H1 (cell line): ENCODE results near the gene DOCK9. TPM values are rescaled to one million over a fixed set of nuclear protein-coding genes. Genes with fewer than 3 reads are reported as not detected.

Experiments
- CTCF ChIA-PET: fragments of 300-600 bp; sonication (Branson Sonifier 250); formaldehyde crosslinking; loops from one replicate; lab custom pipeline; 2021; ENCODE audit not compliant: partially characterized antibody; lab: Charles Lee
- POLR2A ChIA-PET: fragments of 300-600 bp; sonication (Branson Sonifier 250); formaldehyde crosslinking; loops from one replicate; lab custom pipeline; 2021; ENCODE audit warnings: inconsistent platforms; ENCODE audit not compliant: partially characterized antibody; lab: Charles Lee
- DNase-seq, 2 experiments: peaks; one replicate each; pipeline versions ENCODE4 v3.0.0 to v3.0.0-alpha.2; 2010 to 2022; ENCODE audit warnings: low spot score in 2 of 2, low read depth in 1 of 2, mixed read lengths in 1 of 2
- FAIRE-seq: peaks from 2 replicates; lab custom pipeline; 2011; peaks lifted over from hg19 to GRCh38; lab: Jason Lieb, UNC
- H2AFZ ChIP-seq: 2 replicates; pipeline ENCODE4 v1.8.1; 2012; ENCODE audit warnings: low read length, inconsistent platforms
- H2AK5ac ChIP-seq: 2 replicates; pipeline ENCODE4 v1.6.1; 2013; ENCODE audit warnings: low read depth, low read length
- H2BK120ac ChIP-seq: replicated peaks from 2 replicates; pipeline ENCODE3; 2013; ENCODE audit warnings: low read depth, low read length, inconsistent platforms
- H2BK12ac ChIP-seq: 2 replicates; pipeline ENCODE4 v1.6.1; 2013; ENCODE audit warnings: low read depth, low read length
- H2BK15ac ChIP-seq: 2 replicates; pipeline ENCODE4 v1.6.1; 2013; ENCODE audit warnings: low read length
- H2BK20ac ChIP-seq: 2 replicates; pipeline ENCODE4 v1.6.1; 2013; ENCODE audit warnings: low read length
- H2BK5ac ChIP-seq: 2 replicates; pipeline ENCODE4 v1.6.1; 2013; ENCODE audit warnings: low read depth, low read length
- H3K14ac ChIP-seq: 2 replicates; pipeline ENCODE4 v1.6.1; 2013; ENCODE audit warnings: inconsistent platforms; ENCODE audit not compliant: insufficient read length
- H3K18ac ChIP-seq: 2 replicates; pipeline ENCODE4 v1.6.1; 2013; ENCODE audit warnings: low read length; ENCODE audit errors: extremely low read depth
- H3K23ac ChIP-seq: 2 replicates; pipeline ENCODE4 v1.6.1; 2013; ENCODE audit warnings: inconsistent platforms; ENCODE audit not compliant: insufficient read length
- H3K23me2 ChIP-seq: 2 replicates; pipeline ENCODE4 v1.6.1; 2013; ENCODE audit warnings: low read depth, low read length
- H3K27ac ChIP-seq: 2 replicates; pipeline ENCODE4 v1.6.1; 2011; ENCODE audit warnings: low read depth, low read length, inconsistent platforms
- H3K27me3 ChIP-seq, 4 experiments: replicated peaks in 1 of 4; 1 replicate in 1 of 4; 2 replicates in 3 of 4; pipeline versions ENCODE4 v1.6.1 to v1.8.1; 2011 to 2013; ENCODE audit warnings: low read length in 3 of 4, mild to moderate bottlenecking in 3 of 4, inconsistent platforms in 2 of 4, mixed read lengths in 2 of 4, moderate library complexity in 1 of 4; ENCODE audit not compliant: control insufficient read depth in 3 of 4, insufficient read depth in 3 of 4; ENCODE audit errors: extremely low read depth in 1 of 4
- H3K36me3 ChIP-seq, 4 experiments: 2 replicates each; pipeline versions ENCODE4 v1.6.1 to v1.8.1; 2011 to 2013; ENCODE audit warnings: mild to moderate bottlenecking in 4 of 4, low read length in 3 of 4, moderate library complexity in 2 of 4, control low read depth in 1 of 4, inconsistent platforms in 1 of 4; ENCODE audit not compliant: insufficient read depth in 4 of 4, control insufficient read depth in 2 of 4
- H3K4ac ChIP-seq: replicated peaks from 2 replicates; pipeline ENCODE3; 2013; ENCODE audit warnings: low read length, low read depth, mixed read lengths, inconsistent platforms; ENCODE audit not compliant: insufficient read length
- H3K4me1 ChIP-seq, 4 experiments: replicated peaks in 1 of 4; 1 replicate in 1 of 4; 2 replicates in 3 of 4; pipeline versions ENCODE4 v1.6.1 to v1.8.1; 2011 to 2013; ENCODE audit warnings: low read length in 3 of 4, inconsistent platforms in 2 of 4, mixed read lengths in 1 of 4; ENCODE audit not compliant: insufficient read depth in 4 of 4, control insufficient read depth in 3 of 4
- H3K4me2 ChIP-seq, 2 experiments: 2 replicates each; pipeline versions ENCODE4 v1.6.1 to v1.8.1; 2011 to 2013; ENCODE audit warnings: low read depth in 2 of 2, low read length in 2 of 2, control low read depth in 1 of 2, inconsistent platforms in 1 of 2, mild to moderate bottlenecking in 1 of 2; ENCODE audit not compliant: insufficient read depth in 1 of 2
- H3K4me3 ChIP-seq, 4 experiments: fragments of 200-600, 300-600 bp in 1 of 4; sonication (generic), shearing (Covaris generic), sonication (Bioruptor Twin) in 1 of 4; 2 replicates each; pipeline versions ENCODE4 v1.5.1 to v1.8.1; 2011 to 2016; ENCODE audit warnings: low read length in 4 of 4, low read depth in 3 of 4, control low read depth in 2 of 4, inconsistent platforms in 2 of 4, mild to moderate bottlenecking in 2 of 4, mixed read lengths in 1 of 4, moderate library complexity in 1 of 4; ENCODE audit not compliant: insufficient read depth in 2 of 4; ENCODE audit errors: extremely low read depth in 1 of 4
- H3K56ac ChIP-seq: replicated peaks from 2 replicates; pipeline ENCODE3; 2013; ENCODE audit warnings: low read depth, mild to moderate bottlenecking, mixed read lengths, low read length, inconsistent platforms; ENCODE audit not compliant: insufficient read length
- H3K79me1 ChIP-seq: 2 replicates; pipeline ENCODE4 v1.6.1; 2013; ENCODE audit warnings: low read depth, low read length, control low read depth
- H3K79me2 ChIP-seq, 2 experiments: 2 replicates each; pipeline versions ENCODE4 v1.6.1 to v1.8.1; 2012 to 2013; ENCODE audit warnings: low read length in 2 of 2, mild to moderate bottlenecking in 2 of 2, inconsistent platforms in 1 of 2; ENCODE audit not compliant: insufficient read depth in 2 of 2, control insufficient read depth in 1 of 2
- H3K9ac ChIP-seq, 4 experiments: replicated peaks in 1 of 4; 1 replicate in 1 of 4; 2 replicates in 3 of 4; pipeline versions ENCODE4 v1.6.1 to v1.8.1; 2011 to 2013; ENCODE audit warnings: low read depth in 3 of 4, low read length in 3 of 4, control low read depth in 2 of 4, mild to moderate bottlenecking in 2 of 4, moderate library complexity in 2 of 4, inconsistent platforms in 1 of 4; ENCODE audit errors: extremely low read depth in 1 of 4
- H3K9me3 ChIP-seq, 2 experiments: 2 replicates each; pipeline versions ENCODE4 v1.6.1 to v1.8.1; 2012 to 2013; ENCODE audit warnings: mild to moderate bottlenecking in 2 of 2, moderate library complexity in 2 of 2, control low read depth in 1 of 2, inconsistent platforms in 1 of 2, low read depth in 1 of 2, low read length in 1 of 2, mixed read lengths in 1 of 2; ENCODE audit not compliant: insufficient read depth in 2 of 2
- H4K20me1 ChIP-seq, 2 experiments: replicated peaks in 1 of 2; 2 replicates each; pipeline versions ENCODE3 to v1.8.1; 2011 to 2013; ENCODE audit warnings: inconsistent platforms in 2 of 2, low read length in 2 of 2, mild to moderate bottlenecking in 1 of 2; ENCODE audit not compliant: insufficient read depth in 2 of 2, control insufficient read depth in 1 of 2
- H4K5ac ChIP-seq: 2 replicates; pipeline ENCODE4 v1.6.1; 2013; ENCODE audit warnings: low read length, low read depth, mixed read lengths, inconsistent platforms; ENCODE audit not compliant: insufficient read length
- H4K8ac ChIP-seq: 2 replicates; pipeline ENCODE4 v1.8.0; 2013; ENCODE audit warnings: mild to moderate bottlenecking, moderate library complexity, low read length, inconsistent platforms; ENCODE audit not compliant: insufficient read depth; ENCODE audit errors: extremely low read depth
- H4K91ac ChIP-seq: replicated peaks from 2 replicates; pipeline ENCODE3; 2013; ENCODE audit warnings: low read length, mixed read lengths, inconsistent platforms; ENCODE audit not compliant: insufficient read length
- GABPA ChIP-seq: IDR thresholded peaks from 2 replicates; pipeline ENCODE4 v1.6.1; 2011; ENCODE audit warnings: mild to moderate bottlenecking, low read length, moderate library complexity, borderline replicate concordance; ENCODE audit not compliant: insufficient read depth
- WGBS, 2 experiments: shearing (Covaris generic) in 1 of 2; methylation state at CpG; one replicate each; pipeline versions ENCODE4 v1.1.6 to v1.1.7; 2013 to 2015; ENCODE audit warnings: low lambda C conversion rate in 2 of 2, mixed read lengths in 2 of 2, inconsistent platforms in 1 of 2, low coverage in 1 of 2, missing lambda C conversion rate in 1 of 2; ENCODE audit not compliant: insufficient replicate concordance in 2 of 2, insufficient coverage in 1 of 2, insufficient read length in 1 of 2; ENCODE audit errors: extremely low coverage in 1 of 2, missing lambda C conversion rate in 1 of 2; 5-methylcytosine and 5-hydroxymethylcytosine counted together
- polyA plus RNA-seq, 7 experiments: library from polyadenylated mRNA; depleted of rRNA in 3 of 7; stranded (reverse) in 5 of 7; unstranded in 2 of 7; fragments of >200 nt in 5 of 7; fragments of 200-250 nt in 2 of 7; gene quantifications; 1 replicate in 5 of 7; 2 replicates in 1 of 7; 4 replicates in 1 of 7; pipeline versions ENCODE4 v1.2.1 to v1.2.3, GENCODE V29; 2011 to 2013; ENCODE audit warnings: missing spikeins in 2 of 7, mixed read lengths in 2 of 7
- small RNA-seq: library from polyadenylated mRNA; stranded (forward); fragments of <200 nt; extraction: miRNeasy Mini kit (QIAGEN cat#:217004); gene quantifications from one replicate; pipeline ENCODE3, GENCODE V24; 2013; ENCODE audit not compliant: insufficient read depth
- total RNA-seq: library from RNA; stranded (reverse); fragmentation: NEBNext Ultra II Directional; extraction: Animal tissue kit (Norgen Biotek cat#: 25700); gene quantifications from 2 replicates; pipeline ENCODE4 v1.2.1, GENCODE V29; 2021

DOCK9 gene
- total and polyA plus RNA-seq, 2 of the 8 experiments (the other 6 are each of a cell fraction or from before 2014, with no cell fraction given), result 21.6 to 31.5 TPM

- Histone ChIP-seq H2AFZ (no peak overlapping the region), H3K14ac (no peak overlapping the region), H4K91ac (no peak overlapping the region), H3K23ac (no peak overlapping the region), H2AK5ac (no peak overlapping the region), H3K4me2 (no peak overlapping the region), H3K27me3 (peaks cover 0 to 10% (median 6%) of the 10 kb centered on the region in 4 experiments; a peak in 6 of 7 replicates), H3K18ac (no peak overlapping the region), H3K9ac (no peak overlapping the region), H3K79me2 (no peaks in the 10 kb centered on the region), H2BK120ac (no peak overlapping the region), H2BK5ac (no peak overlapping the region), H4K8ac (no peak overlapping the region), H2BK15ac (no peak overlapping the region), H4K5ac (no peak overlapping the region), H3K27ac (no peak overlapping the region), H3K9me3 (no peaks in the 10 kb centered on the region), H3K79me1 (no peaks in the 10 kb centered on the region), H2BK20ac (no peak overlapping the region), H3K4me1 (peaks cover 0 to 6% (median 5%) of the 10 kb centered on the region in 4 experiments; a peak in 4 of 7 replicates), H4K20me1 (no peaks in the 10 kb centered on the region), H3K4ac (no peak overlapping the region), H3K4me3 (no peak overlapping the region), H2BK12ac (no peak overlapping the region), H3K36me3 (no peaks in the 10 kb centered on the region), H3K56ac (no peak overlapping the region), H3K23me2 (peaks cover 2% of the 10 kb centered on the region; the same call in 1 of the 2 replicates)
- POLR2A ChIA-PET, result no interaction called here
- TF ChIP-seq GABPA, result no peak
- DNase-seq, result no peak
- CTCF ChIA-PET, result interaction anchor here (1.2 to 1.5 kb wide), 2 partner anchors 22 to 74 kb away, joined by 3 to 4 read pairs; no protein-coding TSS in a partner anchor
- WGBS, 2 experiments, result 85% methylated on average over 8 of the region's 8 CpGs; no CpG with 5 or more reads in 1 of the 2 experiments
- FAIRE-seq, result no peak
Observed at GRCh38 chr13:98746968-98747367, 230.9 kb downstream of the DOCK9 start.

Small RNAs within 50 kb of the gene (small RNA-seq; reads per million reads assigned to genes)
- gene AL161420.1 (not detected), gene RNU6-83P (not detected)

Other genes with a start within 250 kb of the DOCK9 start
- gene SLC15A1, start 225.4 kb downstream of the DOCK9 start, total RNA-seq, result 2.4 and 2.6 TPM in 2 replicates
- 1.3 and 1.5 TPM in 2 replicates for gene SLC15A1, start 225.4 kb downstream of the DOCK9 start, polyA plus RNA-seq (2011; rRNA removed)
- 73.6 and 75.9 TPM in 2 replicates for gene UBAC2, start 222.8 kb upstream of the DOCK9 start, total RNA-seq
- 62.4 and 76.9 TPM in 2 replicates for gene UBAC2, start 222.8 kb upstream of the DOCK9 start, polyA plus RNA-seq (2011; rRNA removed)